Amniotic epithelial cell (primary cell): ENCODE measurements around the gene TMEM205.
A peak's percentile ranks its signal among the peaks of the same experiment; 100 is the strongest.

ENCODE experiments used
- DNase-seq: peaks from one replicate; pipeline ENCODE4 v3.0.0-alpha.2; 2010; ENCODE audit warnings: low read depth

Gene TMEM205

DNA sequence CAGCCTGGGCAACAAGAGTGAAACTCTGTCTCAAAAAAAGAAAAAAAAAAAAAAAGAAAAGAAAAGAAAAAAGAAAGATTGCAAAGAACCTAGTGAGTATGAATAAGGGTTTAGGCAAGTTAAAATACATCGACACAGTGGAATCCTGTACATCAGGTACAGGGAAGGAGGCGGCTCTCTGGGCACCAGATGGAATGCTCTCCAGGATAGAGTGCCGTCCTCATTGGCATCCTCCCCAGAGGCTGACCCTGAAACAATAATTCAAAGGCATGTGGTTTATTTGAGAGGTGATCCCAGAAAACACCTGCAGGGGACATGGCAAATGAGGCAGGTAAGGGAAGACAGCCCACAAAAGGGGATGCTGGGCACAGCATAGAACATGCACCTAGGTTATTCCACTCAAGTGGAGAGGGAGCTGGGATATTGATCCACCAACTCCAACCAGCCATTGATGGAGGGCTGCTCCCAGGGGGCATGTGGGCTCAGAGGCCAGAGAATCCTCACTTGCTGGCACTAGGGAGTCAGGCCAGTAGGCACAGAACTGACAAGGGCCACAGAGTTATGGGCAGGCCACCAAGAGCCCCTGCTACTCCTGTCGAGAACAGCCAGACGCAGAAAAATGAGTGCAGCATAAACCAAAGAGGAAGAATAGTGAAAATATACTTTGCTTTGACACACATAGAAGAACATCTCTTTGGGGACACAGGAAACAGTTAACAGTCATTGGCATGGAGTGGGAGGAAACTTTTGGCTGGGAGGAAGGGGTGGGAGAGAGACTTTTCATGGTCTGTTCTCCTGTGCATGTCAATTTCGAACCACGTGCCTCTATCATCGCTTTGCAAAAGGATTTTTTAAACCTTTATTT is 45.9 kb downstream of the TMEM205 start:
- no peak for DNase-seq

DNA sequence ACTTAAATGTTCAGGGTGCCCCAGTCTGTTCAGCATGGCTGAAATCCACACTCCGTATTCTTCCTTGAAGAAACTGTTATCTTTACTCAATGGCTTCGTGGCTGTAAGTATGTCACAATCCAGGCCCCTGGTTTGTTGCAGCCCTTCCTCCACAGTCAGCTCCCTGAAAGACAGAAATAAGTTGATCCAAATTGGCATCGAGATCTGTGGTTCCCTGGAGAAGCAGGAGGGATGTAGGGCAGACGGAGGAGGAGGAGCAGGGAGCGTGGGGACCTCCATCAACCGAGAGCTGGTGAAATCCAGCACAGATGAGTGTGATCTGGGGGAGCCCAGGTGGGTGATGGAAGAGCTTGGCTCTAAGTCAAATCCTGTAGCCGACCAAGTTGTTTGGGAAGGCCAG is 49.8 kb downstream of the TMEM205 start:
- peak; percentile 60 for DNase-seq

DNA sequence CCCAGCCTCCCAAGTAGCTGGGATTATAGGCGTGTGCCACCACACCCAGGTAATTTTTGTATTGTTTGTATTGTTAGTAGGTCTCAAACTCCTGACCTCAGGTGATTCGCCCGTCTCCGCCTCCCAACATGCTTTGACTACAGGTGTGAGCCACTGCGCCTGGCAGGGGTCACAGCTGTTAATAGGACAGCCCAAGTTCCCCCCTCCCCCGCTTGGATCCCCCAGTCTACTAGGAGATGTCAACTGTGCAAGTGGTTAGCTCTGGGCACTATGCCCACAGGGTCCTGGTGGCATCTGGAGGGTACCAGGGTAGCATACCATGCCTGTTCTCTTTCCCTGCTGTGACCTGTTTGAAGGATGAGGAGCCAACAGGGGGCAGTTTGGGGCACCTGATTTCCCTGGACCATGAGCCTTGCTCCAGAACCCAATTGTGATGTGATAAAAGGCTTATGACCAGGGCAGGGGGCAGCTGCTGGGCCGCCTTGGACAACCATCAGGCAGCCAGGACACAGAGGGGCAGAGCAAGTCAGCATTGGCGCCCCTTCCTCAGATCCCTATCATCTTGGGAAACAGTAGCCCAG is 50.3 kb downstream of the TMEM205 start, which contains the start of gene TSPAN16:
TSPAN16 (plus strand) TSS at position 496 of the 581 bp plus-strand sequence. CDS start 138 bp downstream, outside the sequence.
- no peak for DNase-seq

DNA sequence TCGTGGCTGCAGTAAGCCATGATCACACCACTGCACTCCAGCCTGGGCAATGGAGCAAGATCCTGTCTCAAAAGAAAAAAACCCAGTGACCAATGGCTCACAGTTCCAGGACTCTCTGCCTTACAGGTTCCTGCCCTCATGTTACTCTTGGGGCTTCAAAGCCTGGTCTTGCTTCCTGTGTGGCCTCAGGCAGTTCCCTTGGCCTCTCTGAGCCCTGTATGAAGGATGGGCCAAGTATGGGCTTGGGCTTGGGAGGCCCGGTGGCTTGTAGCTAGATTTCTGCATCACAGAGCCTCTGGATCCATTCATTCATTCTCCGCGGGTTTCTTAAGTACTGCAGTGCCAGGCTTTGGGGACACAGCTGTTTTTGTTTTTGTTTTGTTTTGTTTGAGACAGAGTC is 50.9 kb downstream of the TMEM205 start:
- DNase-seq, result no peak

DNA sequence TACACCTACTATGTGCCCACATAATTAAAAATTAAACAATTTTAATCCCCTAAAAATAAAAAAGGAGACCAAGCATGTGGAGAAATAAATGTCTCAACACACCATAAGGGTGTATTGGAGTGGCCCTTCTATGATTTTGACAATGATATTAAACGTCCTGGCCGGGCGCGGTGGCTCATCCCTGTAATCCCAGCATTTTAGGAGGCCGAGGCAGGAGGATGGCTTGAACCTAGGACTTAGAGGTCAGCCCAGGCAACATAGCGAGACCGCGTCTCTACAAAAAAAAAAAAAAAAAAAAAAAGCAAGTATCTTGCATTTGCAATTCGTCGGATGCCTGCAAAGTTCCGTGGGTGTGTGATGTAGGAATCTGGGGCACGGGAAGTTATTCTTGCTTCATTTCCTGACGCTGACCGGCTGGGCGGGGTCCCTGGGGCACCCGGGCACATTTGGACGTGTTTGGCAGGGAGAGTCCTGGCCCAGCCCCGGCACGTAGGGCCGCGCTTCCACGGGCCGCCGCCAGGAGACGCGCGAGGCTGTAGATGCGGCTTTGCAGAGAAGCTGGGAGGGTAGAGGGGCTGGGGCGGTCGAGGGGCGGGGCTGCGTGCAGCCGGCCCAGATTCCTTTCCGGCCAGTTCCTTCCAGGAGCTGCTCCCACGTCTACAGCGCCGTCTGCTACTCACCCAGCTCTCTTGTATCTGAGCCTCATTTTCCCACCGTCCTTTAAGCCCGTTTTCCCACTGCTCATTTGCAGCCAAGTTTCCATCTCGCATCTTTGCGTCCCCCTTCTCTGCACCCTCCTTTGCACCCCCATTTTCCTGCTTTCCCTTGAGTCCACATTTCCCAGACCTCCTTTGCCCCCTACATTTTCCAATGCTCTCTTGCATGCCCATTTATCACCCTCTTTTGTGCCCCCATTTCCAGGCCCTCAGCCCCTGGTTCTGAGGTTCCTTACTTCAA is 52.4 kb downstream of the TMEM205 start:
- DNase-seq, result peak; percentile 92
